Lung (tissue), 12 donors: Measurements from ENCODE around the gene FAM13B. TPM values are rescaled to one million over a fixed set of nuclear protein-coding genes. Genes with fewer than 3 reads are reported as not detected.

ENCODE experiments used
- ATAC-seq: fragments of 200-7000 bp; cut with Tn5 transposase; one replicate; pipeline ENCODE4 v1.9.1; 2020; ENCODE audit warnings: moderate number of reproducible peaks; ENCODE audit not compliant: insufficient read depth, low FRiP score
- DNase-seq, 3 donors: peaks; one replicate each; pipeline ENCODE4 v3.0.0-alpha.2; 2013 to 2017
- H3K27ac ChIP-seq, 2 donors: one replicate each; pipeline ENCODE4 v1.5.1; 2013; ENCODE audit warnings: mild to moderate bottlenecking in 2 of 2, moderate library complexity in 2 of 2, control low read depth in 1 of 2, inconsistent platforms in 1 of 2, low read depth in 1 of 2, low read length in 1 of 2
- H3K27me3 ChIP-seq, 3 donors: one replicate each; pipeline ENCODE4 v1.5.1; 2013; ENCODE audit warnings: low read length in 2 of 3; ENCODE audit not compliant: control insufficient read depth in 3 of 3, insufficient read depth in 3 of 3
- H3K36me3 ChIP-seq, 4 donors: one replicate each; pipeline ENCODE4 v1.5.1; 2013; ENCODE audit warnings: low read length in 4 of 4, mild to moderate bottlenecking in 1 of 4, moderate library complexity in 1 of 4; ENCODE audit not compliant: control insufficient read depth in 4 of 4, insufficient read depth in 4 of 4
- H3K4me1 ChIP-seq, 5 donors: one replicate each; pipeline ENCODE4 v1.5.1; 2013; ENCODE audit warnings: low read length in 5 of 5, mild to moderate bottlenecking in 2 of 5, moderate library complexity in 1 of 5; ENCODE audit not compliant: control insufficient read depth in 5 of 5, insufficient read depth in 5 of 5
- H3K4me3 ChIP-seq: one replicate; pipeline ENCODE4 v1.5.1; 2013; ENCODE audit warnings: mild to moderate bottlenecking, control low read depth, moderate library complexity
- H3K9ac ChIP-seq, 2 donors: one replicate each; pipeline ENCODE4 v1.5.1; 2013; ENCODE audit warnings: low read length in 2 of 2, control low read depth in 1 of 2; ENCODE audit not compliant: insufficient read depth in 1 of 2
- H3K9me3 ChIP-seq, 4 donors: one replicate each; pipeline ENCODE4 v1.5.1; 2013; ENCODE audit warnings: low read length in 3 of 4, mild to moderate bottlenecking in 1 of 4, moderate library complexity in 1 of 4; ENCODE audit not compliant: control insufficient read depth in 4 of 4, insufficient read depth in 3 of 4
- WGBS, 2 donors: extraction: QIAGEN DNeasy Blood & Tissue Kit; methylation state at CpG; one replicate each; pipeline ENCODE4 v1.1.7; 2013; 5-methylcytosine and 5-hydroxymethylcytosine counted together
- polyA plus RNA-seq, 2 donors: library from polyadenylated mRNA; stranded (reverse); fragments of 200-250 nt; gene quantifications; one replicate each; pipeline ENCODE4 v1.2.1, GENCODE V29; 2013
- total RNA-seq, 2 donors: library from RNA; depleted of rRNA in 1 of 2; stranded (reverse); fragments of >200 nt in 1 of 2; gene quantifications; one replicate each; pipeline ENCODE4 v1.2.1, GENCODE V29; 2014 to 2021
- TF ChIP-seq, protein P1 (sequence below): IDR thresholded peaks from 2 replicates; pipeline ENCODE4 v1.5.1; 2012; ENCODE audit warnings: mild to moderate bottlenecking; ENCODE audit errors: control extremely low read depth, extremely low read depth
- donor health status: control.
- donor health status: control.
- donor health status: Bipolar disorder and iron deficiency.
- donor health status: healthy.
- donor health status: DM: yes; HTN: yes; CAD: no.

FAM13B gene
- total and polyA plus RNA-seq, 4 donors: 7.6 to 63.6 (median 23.4) TPM

- Histone ChIP-seq H3K36me3 (no peaks in the 10 kb centered on the region), H3K4me1 (peaks cover 0 to 7% (median 0%) of the 10 kb centered on the region in 5 donors), H3K9ac (no peak overlapping the region), H3K9me3 (no peaks in the 10 kb centered on the region), H3K4me3 (no peak overlapping the region), H3K27ac (no peak overlapping the region), H3K27me3 (no peaks in the 10 kb centered on the region)
- DNase-seq (no peak), ATAC-seq (no peak)
- WGBS, 2 donors: 87 to 96% methylated on average over 1 of the region's 1 CpG
- TF ChIP-seq, protein P1, sequence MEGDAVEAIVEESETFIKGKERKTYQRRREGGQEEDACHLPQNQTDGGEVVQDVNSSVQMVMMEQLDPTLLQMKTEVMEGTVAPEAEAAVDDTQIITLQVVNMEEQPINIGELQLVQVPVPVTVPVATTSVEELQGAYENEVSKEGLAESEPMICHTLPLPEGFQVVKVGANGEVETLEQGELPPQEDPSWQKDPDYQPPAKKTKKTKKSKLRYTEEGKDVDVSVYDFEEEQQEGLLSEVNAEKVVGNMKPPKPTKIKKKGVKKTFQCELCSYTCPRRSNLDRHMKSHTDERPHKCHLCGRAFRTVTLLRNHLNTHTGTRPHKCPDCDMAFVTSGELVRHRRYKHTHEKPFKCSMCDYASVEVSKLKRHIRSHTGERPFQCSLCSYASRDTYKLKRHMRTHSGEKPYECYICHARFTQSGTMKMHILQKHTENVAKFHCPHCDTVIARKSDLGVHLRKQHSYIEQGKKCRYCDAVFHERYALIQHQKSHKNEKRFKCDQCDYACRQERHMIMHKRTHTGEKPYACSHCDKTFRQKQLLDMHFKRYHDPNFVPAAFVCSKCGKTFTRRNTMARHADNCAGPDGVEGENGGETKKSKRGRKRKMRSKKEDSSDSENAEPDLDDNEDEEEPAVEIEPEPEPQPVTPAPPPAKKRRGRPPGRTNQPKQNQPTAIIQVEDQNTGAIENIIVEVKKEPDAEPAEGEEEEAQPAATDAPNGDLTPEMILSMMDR: no peak
Measured at GRCh38 chr5:138038826-138039225, 5.9 kb upstream of the FAM13B start.

DNA sequence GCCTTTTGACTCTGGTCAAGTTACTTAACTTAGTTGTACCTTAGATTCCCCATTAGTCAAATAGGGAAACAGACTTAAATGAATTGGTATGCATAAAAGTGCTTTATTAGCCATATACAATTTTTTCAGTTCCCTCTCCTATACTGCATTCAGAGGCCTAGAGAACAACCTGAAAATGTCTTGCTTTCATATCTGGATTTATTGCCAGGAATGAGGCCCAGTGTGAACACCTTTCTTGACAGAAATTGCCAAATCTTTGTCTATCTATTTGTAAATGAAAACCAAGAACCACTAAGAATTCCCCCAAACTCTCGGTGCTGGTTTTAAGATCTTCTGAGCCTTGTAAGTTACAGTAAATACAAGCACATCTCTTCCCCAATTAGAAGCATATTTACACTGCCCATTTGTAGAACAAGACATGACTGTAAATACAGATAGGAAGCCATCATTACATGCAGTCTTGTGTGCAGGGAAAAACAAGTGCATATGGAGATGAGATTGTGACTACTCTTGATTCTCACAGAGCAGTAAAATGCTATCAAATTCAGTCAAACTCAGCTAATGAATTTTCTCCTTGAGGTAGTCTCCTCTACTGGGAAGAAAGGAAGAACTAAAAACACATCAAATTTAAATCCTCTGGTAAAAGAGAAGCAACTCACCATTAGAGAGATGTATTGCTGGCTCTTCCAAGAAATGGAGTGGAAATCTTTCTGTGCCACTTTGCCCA, 5.2 kb upstream of the FAM13B start:
- whole genome bisulfite sequencing, 2 donors: 78 to 90% methylated on average over 1 of the region's 1 CpG

GRCh38 chr5:138037271-138037670, 4.4 kb upstream of the FAM13B start:
- Histone ChIP-seq H3K9me3 (no peaks in the 10 kb centered on the region), H3K36me3 (peaks cover 0 to 4% (median 0%) of the 10 kb centered on the region in 4 donors), H3K4me3 (no peak overlapping the region), H3K9ac (no peak overlapping the region), H3K27ac (no peak overlapping the region), H3K4me1 (peaks cover 0 to 10% (median 4%) of the 10 kb centered on the region in 5 donors), H3K27me3 (no peaks in the 10 kb centered on the region)
- TF ChIP-seq, protein P1: no peak
- DNase-seq: no peak
- no peak for ATAC-seq

More for the DNA sequence above, 5.2 kb upstream of the FAM13B start:
- H3K27me3 ChIP-seq: no peaks in the 10 kb centered on the region
- no peak overlapping the region for H3K27ac ChIP-seq
- ATAC-seq (no peak), DNase-seq (no peak)
- TF ChIP-seq, protein P1: no peak
- no peaks in the 10 kb centered on the region for H3K9me3 ChIP-seq
- peaks cover 0 to 10% (median 4%) of the 10 kb centered on the region in 5 donors for H3K4me1 ChIP-seq
- H3K9ac ChIP-seq: no peak overlapping the region
- no peak overlapping the region for H3K4me3 ChIP-seq
- no peaks in the 10 kb centered on the region for H3K36me3 ChIP-seq
